ENCODE data around the gene KRTAP16-1. TPM values are rescaled to one million over a fixed set of nuclear protein-coding genes. Genes with fewer than 3 reads are reported as not detected.
"Not testable (repeated sequence)": the region's sequence is repeated elsewhere in the genome, so short reads cannot be mapped to it uniquely, and the experiment has no call there.

The KRTAP16-1 gene
- total RNA-seq, 1 donor from 2014 or later: not detected

GRCh38 chr17:41278176-41278955, 30.7 kb downstream of the KRTAP16-1 start:
- Histone ChIP-seq H3K4me3 (no peak overlapping the region), H3K4me1 (no peaks in the 10 kb centered on the region), H3K9me3 (no peaks in the 10 kb centered on the region), H3K27ac (no peak overlapping the region), H3K36me3 (no peaks in the 10 kb centered on the region), H3K27me3 (ENCODE audit: low read depth) (peaks cover 5% of the 10 kb centered on the region)
- ATAC-seq (no peak), DNase-seq (no peak)
- TF ChIP-seq, protein P1, sequence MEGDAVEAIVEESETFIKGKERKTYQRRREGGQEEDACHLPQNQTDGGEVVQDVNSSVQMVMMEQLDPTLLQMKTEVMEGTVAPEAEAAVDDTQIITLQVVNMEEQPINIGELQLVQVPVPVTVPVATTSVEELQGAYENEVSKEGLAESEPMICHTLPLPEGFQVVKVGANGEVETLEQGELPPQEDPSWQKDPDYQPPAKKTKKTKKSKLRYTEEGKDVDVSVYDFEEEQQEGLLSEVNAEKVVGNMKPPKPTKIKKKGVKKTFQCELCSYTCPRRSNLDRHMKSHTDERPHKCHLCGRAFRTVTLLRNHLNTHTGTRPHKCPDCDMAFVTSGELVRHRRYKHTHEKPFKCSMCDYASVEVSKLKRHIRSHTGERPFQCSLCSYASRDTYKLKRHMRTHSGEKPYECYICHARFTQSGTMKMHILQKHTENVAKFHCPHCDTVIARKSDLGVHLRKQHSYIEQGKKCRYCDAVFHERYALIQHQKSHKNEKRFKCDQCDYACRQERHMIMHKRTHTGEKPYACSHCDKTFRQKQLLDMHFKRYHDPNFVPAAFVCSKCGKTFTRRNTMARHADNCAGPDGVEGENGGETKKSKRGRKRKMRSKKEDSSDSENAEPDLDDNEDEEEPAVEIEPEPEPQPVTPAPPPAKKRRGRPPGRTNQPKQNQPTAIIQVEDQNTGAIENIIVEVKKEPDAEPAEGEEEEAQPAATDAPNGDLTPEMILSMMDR (IDR thresholded peaks at IDR 0.05): no peak
- intact Hi-C loops (cut with DNase I): no loop called here

- intact Hi-C loops (cut with DNase I): not testable (repeated sequence)
Observed at GRCh38 chr17:41275648-41276190, 33.4 kb downstream of the KRTAP16-1 start, which contains the start of gene KRTAP9-7. TSS of gene KRTAP9-7 (plus strand) at chr17:41275698. CDS start at chr17:41275698, 0 bp downstream.

DNA sequence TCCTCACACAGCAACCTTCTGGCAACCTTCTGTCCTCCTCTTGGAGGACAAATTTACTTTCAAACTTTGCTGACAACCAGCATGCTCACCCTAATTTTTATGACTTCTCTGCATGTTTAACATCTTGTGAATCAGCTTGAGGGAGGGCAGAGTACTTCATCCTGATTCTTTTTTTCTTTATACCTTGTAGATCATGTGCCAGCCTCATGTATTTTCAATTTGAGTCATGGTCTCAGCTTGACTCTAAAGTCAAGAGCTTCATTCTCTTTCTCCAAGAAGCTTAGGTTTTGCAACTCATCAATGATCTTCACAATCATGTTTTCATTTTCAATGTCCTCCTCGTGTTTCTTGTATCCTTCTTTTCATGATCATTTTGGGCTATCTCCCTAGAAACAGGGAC, 37.3 kb downstream of the KRTAP16-1 start:
- Histone ChIP-seq H3K27me3 (ENCODE audit: low read depth) (peaks cover 5% of the 10 kb centered on the region), H3K27ac (no peak overlapping the region), H3K36me3 (no peaks in the 10 kb centered on the region), H3K4me3 (no peak overlapping the region), H3K9me3 (no peaks in the 10 kb centered on the region), H3K4me1 (no peaks in the 10 kb centered on the region)
- TF ChIP-seq, protein P1 (IDR thresholded peaks at IDR 0.05): no peak
- ATAC-seq (no peak), DNase-seq (no peak)
- intact Hi-C loops (cut with DNase I): no loop called here

More at GRCh38 chr17:41275648-41276190, 33.4 kb downstream of the KRTAP16-1 start, which contains the start of gene KRTAP9-7:
- ATAC-seq; H3K9me3 ChIP-seq; DNase-seq; H3K27me3 ChIP-seq (ENCODE audit: low read depth); H3K4me1 ChIP-seq; H3K27ac ChIP-seq; H3K36me3 ChIP-seq; H3K4me3 ChIP-seq: not testable (repeated sequence)

DNA sequence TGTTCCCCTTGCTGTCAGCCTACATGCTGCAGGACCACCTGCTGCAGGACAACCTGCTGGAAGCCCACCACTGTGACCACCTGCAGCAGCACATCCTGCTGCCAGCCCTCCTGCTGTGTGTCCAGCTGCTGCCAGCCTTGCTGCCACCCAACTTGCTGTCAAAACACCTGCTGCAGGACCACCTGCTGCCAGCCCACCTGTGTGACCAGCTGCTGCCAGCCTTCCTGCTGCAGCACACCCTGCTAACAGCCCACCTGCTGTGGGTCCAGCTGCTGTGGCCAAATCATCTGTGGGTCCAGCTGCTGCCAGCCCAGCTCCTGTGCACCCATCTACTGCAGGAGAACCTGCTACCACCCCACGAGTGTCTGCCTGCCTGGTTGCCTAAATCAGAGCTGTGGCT, 37.8 kb downstream of the KRTAP16-1 start:
- H3K36me3 ChIP-seq; H3K9me3 ChIP-seq; ATAC-seq; H3K27me3 ChIP-seq (ENCODE audit: low read depth); H3K4me1 ChIP-seq; DNase-seq; intact Hi-C loops (cut with DNase I); H3K27ac ChIP-seq; H3K4me3 ChIP-seq: not testable (repeated sequence)

GRCh38 chr17:41267711-41268110, 41.4 kb downstream of the KRTAP16-1 start:
- Histone ChIP-seq H3K4me3 (no peak overlapping the region), H3K9me3 (no peaks in the 10 kb centered on the region), H3K27ac (no peak overlapping the region), H3K4me1 (no peaks in the 10 kb centered on the region), H3K36me3 (no peaks in the 10 kb centered on the region), H3K27me3 (ENCODE audit: low read depth) (peaks cover 8% of the 10 kb centered on the region)
- TF ChIP-seq, protein P1 (IDR thresholded peaks at IDR 0.05): no peak
- intact Hi-C loops (cut with DNase I): no loop called here
- ATAC-seq (no peak), DNase-seq (no peak)

- H3K9me3 ChIP-seq: no peaks in the 10 kb centered on the region
- H3K4me1 ChIP-seq: no peaks in the 10 kb centered on the region
- DNase-seq (no peak), ATAC-seq (no peak)
- TF ChIP-seq, protein P1 (IDR thresholded peaks at IDR 0.05): no peak
- intact Hi-C loops (cut with DNase I): no loop called here
- H3K27ac ChIP-seq: no peak within 1 kb of the TSS
- H3K36me3 ChIP-seq: no peaks in the 10 kb centered on the region
- H3K27me3 ChIP-seq (ENCODE audit: low read depth): peaks cover 11% of the 10 kb centered on the region
- no peak within 1 kb of the TSS for H3K4me3 ChIP-seq
Observed at GRCh38 chr17:41265078-41265477, 44.0 kb downstream of the KRTAP16-1 start, which contains the start of gene KRTAP9-6. TSS of gene KRTAP9-6 (plus strand) at chr17:41265378. CDS start at chr17:41265378, 0 bp downstream.
